Activated T-cell treated with anti-CD3 and anti-CD28 coated beads, Interleukin-2, amount 50 U/mL, for 72 hours (primary cell): ENCODE results near the gene EID1. TPM values are rescaled to one million over a fixed set of nuclear protein-coding genes. Genes with fewer than 3 reads are reported as not detected.
"Not testable (repeated sequence)": the region's sequence is repeated elsewhere in the genome, so short reads cannot be mapped to it uniquely, and the experiment has no call there.

Experiments
- ATAC-seq, 2 donors: fragments of 150-1000 bp; cut with Tn5 transposase; replicated peaks in 1 of 2; 2 replicates each; pipeline ENCODE4 v1.10.0; 2021; ENCODE audit warnings: moderate library complexity in 2 of 2, mild to moderate bottlenecking in 1 of 2
- DNase-seq, 2 donors: peaks; one replicate each; pipeline ENCODE4 v3.0.0; 2021 to 2022; ENCODE audit warnings: mixed read lengths in 1 of 2
- H3K27ac Mint-ChIP-seq: one replicate; pipeline ENCODE4 v1.8.0; 2022; ENCODE audit warnings: mild to moderate bottlenecking, moderate library complexity, mixed read lengths
- H3K27me3 Mint-ChIP-seq: one replicate; pipeline ENCODE4 v1.8.0; 2022; ENCODE audit warnings: low read depth, mixed read lengths
- H3K36me3 Mint-ChIP-seq, 2 donors: one replicate each; pipeline ENCODE4 v1.8.0; 2022; ENCODE audit warnings: mixed read lengths in 2 of 2, mild to moderate bottlenecking in 1 of 2; ENCODE audit not compliant: insufficient read depth in 2 of 2
- H3K4me1 Mint-ChIP-seq: one replicate; pipeline ENCODE4 v1.8.0; 2022; ENCODE audit warnings: low read depth, mixed read lengths
- H3K4me3 Mint-ChIP-seq, 2 donors: one replicate each; pipeline ENCODE4 v1.8.0; 2022; ENCODE audit warnings: mild to moderate bottlenecking in 2 of 2, mixed read lengths in 2 of 2, moderate library complexity in 2 of 2
- H3K9me3 Mint-ChIP-seq, 2 donors: one replicate each; pipeline ENCODE4 v1.8.0; 2022; ENCODE audit warnings: mixed read lengths in 2 of 2
- total RNA-seq, 2 donors: library from RNA; stranded (reverse); gene quantifications; one replicate each; pipeline ENCODE4 v1.2.3, GENCODE V29; 2022

The EID1 gene, protein sequence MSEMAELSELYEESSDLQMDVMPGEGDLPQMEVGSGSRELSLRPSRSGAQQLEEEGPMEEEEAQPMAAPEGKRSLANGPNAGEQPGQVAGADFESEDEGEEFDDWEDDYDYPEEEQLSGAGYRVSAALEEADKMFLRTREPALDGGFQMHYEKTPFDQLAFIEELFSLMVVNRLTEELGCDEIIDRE
- 10 to 100 TPM; 86.9 to 93.6 TPM for total RNA-seq

DNA sequence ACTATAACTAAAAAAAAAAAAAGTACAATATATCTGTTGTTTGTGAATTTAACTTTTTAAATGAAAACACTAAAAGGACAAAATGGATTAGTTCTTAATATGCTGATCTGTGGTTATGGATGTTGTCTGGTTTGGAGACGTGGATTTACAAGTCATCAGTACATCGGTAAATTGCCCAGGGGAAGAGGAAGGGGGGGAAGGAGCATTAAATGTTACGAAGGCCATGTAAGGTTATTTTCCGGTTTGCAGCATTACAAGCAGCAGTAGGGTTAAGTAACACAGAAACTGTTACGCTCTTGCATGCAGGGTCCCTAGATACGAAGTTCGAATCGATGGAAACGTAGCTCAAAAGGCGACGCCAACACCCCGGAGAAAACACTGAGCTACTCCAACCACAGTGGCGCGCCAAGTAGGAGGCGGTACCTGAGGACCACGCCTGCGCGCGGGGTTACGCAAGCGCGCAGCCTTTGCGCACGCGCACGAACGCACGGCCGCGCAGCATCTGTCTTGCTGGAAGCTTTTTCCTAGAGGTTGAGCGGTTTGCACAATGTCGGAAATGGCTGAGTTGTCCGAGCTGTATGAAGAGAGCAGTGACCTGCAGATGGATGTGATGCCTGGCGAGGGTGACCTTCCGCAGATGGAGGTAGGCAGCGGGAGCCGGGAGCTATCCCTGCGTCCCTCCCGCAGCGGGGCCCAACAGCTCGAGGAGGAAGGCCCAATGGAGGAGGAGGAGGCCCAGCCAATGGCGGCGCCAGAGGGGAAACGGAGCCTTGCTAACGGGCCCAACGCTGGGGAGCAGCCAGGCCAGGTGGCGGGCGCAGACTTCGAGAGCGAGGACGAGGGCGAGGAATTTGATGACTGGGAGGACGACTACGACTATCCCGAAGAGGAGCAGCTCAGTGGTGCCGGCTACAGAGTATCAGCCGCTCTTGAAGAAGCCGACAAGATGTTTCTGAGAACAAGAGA, at the start of gene EID1:
Gene EID1, plus strand, starts transcription at position 505 of the 966 bp plus-strand sequence. Its CDS starts 43 bp downstream, at position 548.
- ATAC-seq = peak; percentile 92 to 95
- Mint-ChIP-seq H3K27ac (peak within 1 kb of the TSS; percentile 93), H3K9me3 (no peaks in the 10 kb centered on the region), H3K36me3 (peaks cover 12 to 15% of the 10 kb centered on the region in 2 donors), H3K27me3 (peaks cover 4% of the 10 kb centered on the region), H3K4me3 (peak within 1 kb of the TSS; percentile 91 to 94), H3K4me1 (peaks cover 27% of the 10 kb centered on the region)
- DNase-seq = peak; percentile 94

DNA sequence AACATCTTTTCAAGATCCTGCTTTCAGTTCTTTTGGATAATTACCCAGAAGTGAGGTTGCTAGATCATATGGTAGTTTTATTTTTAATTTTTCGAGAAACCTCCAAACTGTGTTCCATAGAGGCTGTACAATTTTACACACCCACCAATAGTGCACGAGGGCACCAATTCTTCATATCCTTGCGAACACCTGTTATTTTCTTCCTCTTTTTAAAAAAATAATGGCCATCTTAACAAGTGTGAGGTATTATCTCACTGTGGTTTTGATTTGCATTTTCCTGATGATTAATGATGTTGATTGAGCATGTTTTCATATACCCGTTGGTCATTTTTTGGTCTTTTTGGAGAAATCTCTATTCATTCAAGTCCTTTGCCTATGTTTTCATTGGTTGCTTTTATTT, 49.5 kb upstream of the EID1 start:
- H3K36me3 Mint-ChIP-seq = peaks cover 5 to 6% of the 10 kb centered on the region in 2 donors
- ATAC-seq (no peak), DNase-seq (no peak)
- peaks cover 18% of the 10 kb centered on the region for H3K27me3 Mint-ChIP-seq
- no peak overlapping the region for H3K4me3 Mint-ChIP-seq
- H3K4me1 Mint-ChIP-seq = peaks cover 7% of the 10 kb centered on the region
- H3K9me3 Mint-ChIP-seq = peaks cover 6 to 7% of the 10 kb centered on the region in 2 donors
- H3K27ac Mint-ChIP-seq = no peak overlapping the region

DNA sequence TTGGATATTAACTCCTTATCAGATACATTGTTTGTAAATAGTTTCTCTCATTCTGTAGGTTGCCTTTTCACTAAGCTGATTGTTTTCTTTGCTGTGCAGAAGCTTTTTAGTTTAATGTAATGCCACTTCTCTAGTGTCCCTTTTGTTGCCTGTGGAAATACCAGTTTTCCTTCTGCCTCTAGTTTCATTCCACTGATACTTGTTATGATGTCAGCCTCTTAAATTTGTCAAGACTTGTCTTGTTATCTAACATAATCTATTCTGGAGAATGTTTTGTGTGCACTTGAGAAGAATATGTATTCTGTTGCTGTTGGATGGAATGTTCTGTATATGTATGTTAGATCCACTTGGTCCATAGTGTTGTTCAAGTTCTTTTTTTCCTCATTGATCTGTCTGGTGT, 49.0 kb upstream of the EID1 start:
- Mint-ChIP-seq H3K27ac (no peak overlapping the region), H3K27me3 (peaks cover 20% of the 10 kb centered on the region), H3K4me1 (peaks cover 7% of the 10 kb centered on the region), H3K9me3 (peaks cover 9% of the 10 kb centered on the region in 2 donors), H3K36me3 (peaks cover 6% of the 10 kb centered on the region in 2 donors), H3K4me3 (no peak overlapping the region)
- ATAC-seq = no peak
- DNase-seq = no peak

DNA sequence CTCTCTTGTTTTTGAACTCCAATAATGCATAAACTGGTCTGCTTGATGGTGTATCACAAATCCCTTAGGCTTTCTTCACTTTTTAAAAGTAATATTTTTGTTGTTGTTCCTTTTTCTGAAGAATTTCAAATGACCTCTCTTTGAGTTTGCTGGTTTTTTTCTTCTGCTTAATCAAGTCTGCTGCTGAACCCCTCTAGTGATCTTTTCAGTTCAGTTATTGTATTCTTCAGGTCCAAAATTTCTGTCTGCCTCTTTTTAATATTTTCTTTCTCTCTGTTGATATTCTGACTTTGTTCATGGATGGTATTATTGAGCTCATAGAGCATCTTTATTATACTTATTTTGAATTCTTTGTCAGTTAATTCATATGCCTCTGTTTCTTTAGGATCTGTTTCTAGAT, 45.3 kb upstream of the EID1 start:
- DNase-seq = no peak
- peaks cover 6 to 9% of the 10 kb centered on the region in 2 donors for H3K36me3 Mint-ChIP-seq
- peaks cover 11 to 12% of the 10 kb centered on the region in 2 donors for H3K9me3 Mint-ChIP-seq
- no peak for ATAC-seq
- H3K27me3 Mint-ChIP-seq = peaks cover 14% of the 10 kb centered on the region
- no peaks in the 10 kb centered on the region for H3K4me1 Mint-ChIP-seq
- H3K4me3 Mint-ChIP-seq = no peak overlapping the region
- no peak overlapping the region for H3K27ac Mint-ChIP-seq

DNA sequence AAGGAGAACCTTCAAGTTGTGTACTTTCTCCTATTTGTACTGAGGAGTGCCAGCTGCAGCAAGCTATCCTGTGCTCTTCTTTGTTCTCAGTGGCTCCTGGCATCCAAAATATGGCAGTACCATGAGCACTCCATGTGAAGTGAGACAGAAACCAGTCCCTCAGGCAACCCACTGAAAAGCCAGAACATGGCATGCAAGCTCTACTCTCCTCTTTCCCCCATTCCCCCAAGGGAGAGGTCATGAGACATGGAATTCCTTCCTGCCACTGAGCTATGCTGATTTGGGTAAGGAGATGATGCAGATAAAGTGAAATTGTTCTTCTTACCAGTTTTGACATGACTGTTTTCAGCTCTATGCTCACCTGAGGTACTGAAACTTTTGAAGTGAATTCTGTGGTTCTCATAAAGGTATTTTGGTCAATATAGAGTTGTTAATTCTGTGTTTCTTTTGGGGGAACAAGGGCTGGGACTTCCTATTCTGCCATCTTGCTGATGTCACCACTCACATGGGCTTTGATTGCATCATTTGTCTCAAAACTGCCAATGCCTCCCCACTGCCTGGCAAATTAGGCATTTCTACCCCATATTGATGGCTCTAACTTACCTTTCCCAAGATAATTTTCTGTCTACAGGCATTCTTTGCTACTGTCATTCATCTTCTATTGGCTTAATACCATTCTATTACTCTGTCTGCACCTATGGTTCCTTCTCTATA, 44.3 kb upstream of the EID1 start:
- Mint-ChIP-seq H3K4me1 (no peaks in the 10 kb centered on the region), H3K27ac (no peak overlapping the region), H3K36me3 (peaks cover 6 to 9% of the 10 kb centered on the region in 2 donors), H3K27me3 (peaks cover 14% of the 10 kb centered on the region), H3K9me3 (peaks cover 11 to 12% of the 10 kb centered on the region in 2 donors), H3K4me3 (no peak overlapping the region)
- ATAC-seq = no peak
- no peak for DNase-seq

DNA sequence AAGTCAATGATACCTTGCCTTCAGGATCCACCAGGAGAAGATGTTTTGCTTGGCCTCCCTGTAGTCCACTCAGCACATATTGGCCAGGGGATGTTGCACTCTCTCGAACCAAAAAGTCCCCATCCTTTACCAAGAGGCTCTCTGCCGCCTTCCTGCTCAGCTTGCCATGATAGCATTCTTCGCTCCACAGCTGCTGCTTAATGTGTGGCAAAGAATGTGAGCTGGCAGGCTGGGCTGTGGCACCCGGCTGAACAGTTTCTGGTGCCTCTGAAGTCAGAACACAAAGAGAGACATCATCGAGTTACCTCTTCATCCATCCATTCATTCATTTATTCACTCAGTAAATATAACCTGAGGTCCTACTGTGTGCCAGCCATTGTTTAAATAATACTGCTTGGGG, 43.2 kb upstream of the EID1 start:
- DNase-seq (no peak), ATAC-seq (no peak)
- H3K4me3 Mint-ChIP-seq = no peak overlapping the region
- peaks cover 6 to 9% of the 10 kb centered on the region in 2 donors for H3K36me3 Mint-ChIP-seq
- no peak overlapping the region for H3K27ac Mint-ChIP-seq
- H3K4me1 Mint-ChIP-seq = no peaks in the 10 kb centered on the region
- H3K27me3 Mint-ChIP-seq = peaks cover 10% of the 10 kb centered on the region
- peaks cover 11 to 12% of the 10 kb centered on the region in 2 donors for H3K9me3 Mint-ChIP-seq

DNA sequence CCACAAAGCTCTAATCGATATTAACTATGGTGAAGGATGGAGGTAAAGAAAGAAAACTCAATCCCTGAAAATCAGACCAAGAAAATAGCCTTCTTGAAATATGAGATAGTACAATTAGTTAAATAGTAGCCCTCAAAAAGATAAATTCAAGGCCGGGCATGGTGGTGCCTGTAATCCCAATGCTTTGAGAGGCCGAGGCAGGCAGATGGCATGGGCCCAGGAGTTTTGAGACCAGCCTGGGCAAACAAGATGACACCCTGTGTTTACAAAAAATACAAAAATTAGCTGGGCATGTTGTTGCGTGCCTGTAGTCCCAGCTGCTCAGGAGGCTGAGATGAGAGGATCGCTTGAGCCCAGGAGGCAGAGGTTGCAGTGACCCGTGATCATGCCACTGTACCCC, 35.4 kb upstream of the EID1 start:
- ATAC-seq (no peak), DNase-seq (no peak)
- Mint-ChIP-seq H3K36me3 (no peaks in the 10 kb centered on the region), H3K4me1 (no peaks in the 10 kb centered on the region), H3K9me3 (no peaks in the 10 kb centered on the region), H3K27ac (no peak overlapping the region), H3K4me3 (no peak overlapping the region), H3K27me3 (no peaks in the 10 kb centered on the region)

DNA sequence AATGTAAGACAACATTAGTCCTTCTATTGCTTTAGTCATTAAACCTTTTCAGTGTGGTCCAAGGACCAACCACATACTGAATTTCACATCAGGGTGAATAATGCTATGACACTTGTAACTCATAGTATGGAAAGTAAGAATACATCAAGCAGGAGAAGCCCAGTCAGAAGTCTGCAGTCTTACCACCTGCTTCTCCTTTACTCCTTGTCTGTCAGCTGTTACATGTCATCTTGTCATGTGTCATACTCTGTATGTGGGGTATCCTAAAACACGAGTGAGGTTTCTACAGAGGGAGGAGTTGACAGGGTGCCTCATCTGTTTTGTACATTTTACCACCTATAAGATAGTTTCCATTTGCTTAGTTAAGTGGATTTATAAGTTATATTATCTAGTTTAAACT, 32.8 kb upstream of the EID1 start:
- no peaks in the 10 kb centered on the region for H3K9me3 Mint-ChIP-seq
- peaks cover 7% of the 10 kb centered on the region for H3K27me3 Mint-ChIP-seq
- ATAC-seq (peak; percentile 55 to 70), DNase-seq (no peak)
- H3K27ac Mint-ChIP-seq = no peak overlapping the region
- H3K36me3 Mint-ChIP-seq = no peaks in the 10 kb centered on the region
- no peaks in the 10 kb centered on the region for H3K4me1 Mint-ChIP-seq
- no peak overlapping the region for H3K4me3 Mint-ChIP-seq

DNA sequence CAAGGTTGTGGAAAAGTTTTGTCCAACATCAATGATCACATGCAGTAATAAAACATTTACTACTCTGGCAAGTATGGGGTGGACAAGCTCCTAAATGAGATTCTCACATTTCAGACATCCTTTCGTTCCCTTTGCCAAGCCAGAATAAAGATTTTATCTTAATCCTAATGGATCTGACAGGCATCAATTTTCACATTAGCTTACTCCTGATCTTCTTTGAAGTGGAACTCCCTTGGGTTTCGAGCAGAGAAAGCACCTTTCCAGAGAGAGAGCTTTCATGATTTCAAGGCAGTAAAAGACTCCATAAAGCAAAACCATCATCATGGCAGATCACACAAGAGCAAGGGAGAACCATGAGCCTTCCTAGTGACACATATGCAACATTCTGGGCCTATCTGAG, 27.3 kb upstream of the EID1 start:
- H3K9me3 Mint-ChIP-seq = no peaks in the 10 kb centered on the region
- H3K4me1 Mint-ChIP-seq = no peaks in the 10 kb centered on the region
- ATAC-seq (no peak), DNase-seq (no peak)
- H3K27ac Mint-ChIP-seq = no peak overlapping the region
- peaks cover 21% of the 10 kb centered on the region for H3K27me3 Mint-ChIP-seq
- H3K4me3 Mint-ChIP-seq = no peak overlapping the region
- H3K36me3 Mint-ChIP-seq = no peaks in the 10 kb centered on the region

DNA sequence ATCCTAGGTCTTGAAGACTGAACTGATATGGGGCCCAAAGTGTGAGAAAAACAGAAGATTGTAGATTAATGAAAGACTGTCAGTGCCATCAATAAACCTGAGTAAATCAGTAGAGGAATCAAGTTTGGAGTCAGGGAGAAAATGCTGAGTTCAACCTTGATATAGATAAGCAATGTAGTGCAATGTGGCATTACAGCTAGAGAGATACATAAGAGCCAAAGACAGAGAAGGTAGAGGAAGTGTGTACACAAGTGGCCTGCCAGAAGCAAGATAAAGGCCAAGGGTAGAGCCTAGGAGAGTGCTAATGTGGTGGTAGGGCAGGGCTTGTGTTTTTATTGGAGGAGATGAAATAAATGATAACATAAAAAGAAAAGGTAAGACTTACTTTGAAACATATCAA, 26.0 kb upstream of the EID1 start:
- Mint-ChIP-seq H3K4me3 (no peak overlapping the region), H3K9me3 (no peaks in the 10 kb centered on the region), H3K27ac (no peak overlapping the region), H3K36me3 (no peaks in the 10 kb centered on the region), H3K27me3 (peaks cover 21% of the 10 kb centered on the region), H3K4me1 (no peaks in the 10 kb centered on the region)
- ATAC-seq (no peak), DNase-seq (no peak)

DNA sequence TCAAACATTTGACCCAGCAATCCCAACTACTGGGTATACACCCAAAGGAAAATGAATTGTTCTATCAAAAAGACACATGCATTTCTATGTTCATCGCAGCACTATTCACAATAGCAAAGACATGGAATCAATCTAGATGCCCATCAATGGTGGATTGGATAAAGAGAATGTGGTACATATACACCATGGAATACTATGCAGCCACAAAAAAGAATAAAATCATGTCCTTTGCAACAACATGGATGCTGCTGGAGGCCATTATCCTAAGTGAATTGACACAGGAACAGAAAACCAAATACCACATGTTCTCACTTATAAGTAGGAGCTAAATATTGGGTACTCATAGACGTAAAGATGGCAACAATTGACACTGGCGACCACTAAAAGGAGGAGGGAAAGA, 23.5 kb upstream of the EID1 start:
- not testable (repeated sequence) for ATAC-seq, H3K9me3 Mint-ChIP-seq, H3K4me1 Mint-ChIP-seq, H3K4me3 Mint-ChIP-seq, H3K27ac Mint-ChIP-seq, H3K36me3 Mint-ChIP-seq, DNase-seq
- peaks cover 26% of the 10 kb centered on the region for H3K27me3 Mint-ChIP-seq

DNA sequence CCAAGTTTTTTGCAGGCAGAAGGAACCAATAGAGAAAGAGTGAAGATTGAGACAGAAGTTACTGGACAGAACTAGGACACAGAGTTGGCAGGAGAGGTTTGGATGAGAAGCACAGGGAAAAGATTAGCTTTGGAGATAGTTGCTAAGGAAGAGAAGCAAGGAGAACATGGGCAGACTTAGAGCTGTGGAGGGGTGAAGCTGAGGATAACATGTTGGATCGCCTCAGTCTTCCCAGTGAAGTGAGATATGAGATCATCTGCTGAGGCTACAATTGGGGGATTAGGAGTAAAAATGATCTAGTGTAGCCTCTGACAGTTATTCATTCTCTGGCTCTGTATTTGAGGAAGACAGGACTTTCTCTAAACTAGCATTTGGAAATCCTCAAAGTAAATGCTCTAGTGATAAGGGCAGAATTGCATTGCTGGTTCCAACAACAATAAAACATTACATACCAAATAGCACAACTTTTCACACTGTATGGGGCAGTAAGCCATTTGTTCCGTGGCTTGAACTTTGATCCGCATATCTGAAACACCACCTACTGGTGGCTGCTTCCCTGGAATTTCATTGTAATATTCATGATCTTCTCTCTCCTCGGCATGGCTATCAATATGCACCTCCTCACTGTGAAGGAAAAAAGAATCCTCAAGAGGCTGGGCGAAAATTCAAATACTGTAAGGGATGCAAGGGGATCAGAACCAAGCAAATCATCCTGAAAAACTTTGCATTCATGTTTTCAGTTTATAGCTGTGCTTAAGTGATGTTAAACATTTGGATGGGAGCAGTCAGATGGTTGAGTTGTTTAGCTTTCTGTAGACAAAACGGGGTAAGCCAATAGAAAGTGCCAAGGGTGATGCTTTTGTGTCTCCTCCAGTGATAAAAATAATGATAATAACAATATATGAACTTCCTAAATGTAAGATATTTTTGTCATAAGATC, 22.2 kb upstream of the EID1 start:
- H3K4me1 Mint-ChIP-seq = no peaks in the 10 kb centered on the region
- no peak overlapping the region for H3K4me3 Mint-ChIP-seq
- ATAC-seq (no peak), DNase-seq (no peak)
- H3K9me3 Mint-ChIP-seq = no peaks in the 10 kb centered on the region
- no peak overlapping the region for H3K27ac Mint-ChIP-seq
- H3K36me3 Mint-ChIP-seq = no peaks in the 10 kb centered on the region
- peaks cover 24% of the 10 kb centered on the region for H3K27me3 Mint-ChIP-seq
